GM23338 (cell line): ENCODE measurements around the gene COLQ. TPM values are rescaled to one million over a fixed set of nuclear protein-coding genes. Genes with fewer than 3 reads are reported as not detected.

ENCODE experiments used
- ATAC-seq: fragments of 200-7000 bp; cut with Tn5 transposase; 3 replicates; pipeline ENCODE4 v1.9.1; 2020
- DNase-seq: peaks from one replicate; pipeline ENCODE4 v3.0.0-alpha.2; 2015; ENCODE audit warnings: low spot score
- H2AFZ ChIP-seq: fragments of 200-600 bp; sonication (generic); 2 replicates; pipeline ENCODE4 v1.8.0; 2016; ENCODE audit warnings: antibody characterized with exemption, mild to moderate bottlenecking, moderate library complexity
- H3F3A ChIP-seq: fragments of 200-600 bp; sonication (generic); replicated peaks from 2 replicates; pipeline ENCODE4 v1.8.0; 2017; ENCODE audit warnings: antibody characterized with exemption, mixed run types, low read depth
- H3K27ac ChIP-seq: fragments of 200-600 bp; sonication (generic); 2 replicates; pipeline ENCODE4 v1.6.1; 2016; ENCODE audit warnings: low read depth
- H3K27me3 ChIP-seq: fragments of 200-600 bp; sonication (generic); 2 replicates; pipeline ENCODE4 v1.8.0; 2016; ENCODE audit warnings: mild to moderate bottlenecking, mixed run types, moderate library complexity; ENCODE audit not compliant: insufficient read depth
- H3K36me3 ChIP-seq: fragments of 200-600 bp; sonication (generic); 2 replicates; pipeline ENCODE4 v1.8.0; 2016; ENCODE audit warnings: mild to moderate bottlenecking; ENCODE audit not compliant: insufficient read depth
- H3K4me1 ChIP-seq: fragments of 200-600 bp; sonication (generic); 2 replicates; pipeline ENCODE4 v1.8.0; 2016; ENCODE audit warnings: mild to moderate bottlenecking, moderate library complexity; ENCODE audit not compliant: insufficient read depth
- H3K4me2 ChIP-seq: fragments of 200-600 bp; sonication (generic); 2 replicates; pipeline ENCODE4 v1.7.1; 2017; ENCODE audit warnings: mixed run types
- H3K4me3 ChIP-seq: fragments of 200-600 bp; sonication (generic); 2 replicates; pipeline ENCODE4 v1.6.1; 2016; ENCODE audit warnings: mixed run types
- H3K79me2 ChIP-seq: fragments of 200-600 bp; sonication (generic); replicated peaks from 2 replicates; pipeline ENCODE4 v1.8.0; 2017; ENCODE audit warnings: mild to moderate bottlenecking; ENCODE audit not compliant: insufficient read depth
- H3K9me2 ChIP-seq: fragments of 200-600 bp; sonication (generic); 2 replicates; pipeline ENCODE4 v1.8.0; 2017; ENCODE audit not compliant: insufficient read depth
- H4K20me1 ChIP-seq: fragments of 200-600 bp; sonication (generic); replicated peaks from 2 replicates; pipeline ENCODE4 v1.8.0; 2017; ENCODE audit warnings: mild to moderate bottlenecking; ENCODE audit not compliant: insufficient read depth
- H3K27ac Mint-ChIP-seq: 2 replicates; pipeline ENCODE4 v1.8.0; 2020; ENCODE audit warnings: inconsistent platforms, mild to moderate bottlenecking, moderate library complexity, mixed read lengths
- H3K27me3 Mint-ChIP-seq: 3 replicates; pipeline ENCODE4 v1.8.0; 2022; ENCODE audit warnings: low read depth, mild to moderate bottlenecking, moderate library complexity, mixed read lengths, inconsistent platforms; ENCODE audit not compliant: insufficient read depth, poor library complexity
- H3K36me3 Mint-ChIP-seq: 3 replicates; pipeline ENCODE4 v1.8.0; 2021; ENCODE audit warnings: low read depth, mild to moderate bottlenecking, inconsistent platforms, moderate library complexity, mixed read lengths
- H3K4me1 Mint-ChIP-seq: 3 replicates; pipeline ENCODE4 v1.8.0; 2020; ENCODE audit warnings: mild to moderate bottlenecking, inconsistent platforms, mixed read lengths
- H3K4me3 Mint-ChIP-seq: 3 replicates; pipeline ENCODE4 v1.8.0; 2021; ENCODE audit warnings: moderate library complexity, mild to moderate bottlenecking, inconsistent platforms, mixed read lengths
- H3K9me3 Mint-ChIP-seq: 3 replicates; pipeline ENCODE4 v1.8.0; 2020; ENCODE audit warnings: moderate library complexity, mild to moderate bottlenecking, inconsistent platforms, mixed read lengths
- CREB1 ChIP-seq: fragments of 250-450 bp; sonication (Bioruptor Pico); IDR thresholded peaks from 2 replicates; pipeline ENCODE4 v1.5.0; 2020; ENCODE audit warnings: low read depth, mild to moderate bottlenecking, moderate library complexity
- CTCF ChIP-seq, 2 experiments: fragments of 200-600 bp in 1 of 2; sonication (generic) in 1 of 2; conservative IDR thresholded peaks; 2 replicates each; pipeline versions ENCODE4 v1.5.1 to v1.6.1; 2016 to 2017; ENCODE audit warnings: antibody characterized with exemption in 2 of 2, low read depth in 2 of 2, mild to moderate bottlenecking in 2 of 2, moderate library complexity in 1 of 2
- EZH2phosphoT487 ChIP-seq: fragments of 200-600 bp; sonication (generic); IDR thresholded peaks from one replicate; pipeline ENCODE4 v1.8.1; 2018; ENCODE audit warnings: antibody characterized with exemption; ENCODE audit not compliant: unreplicated experiment
- JUNB ChIP-seq: IDR thresholded peaks from one replicate; pipeline ENCODE4 v1.6.1; 2016; ENCODE audit warnings: antibody characterized with exemption; ENCODE audit not compliant: unreplicated experiment
- NANOG ChIP-seq: IDR thresholded peaks from 2 replicates; pipeline ENCODE4 v1.6.1; 2016; ENCODE audit warnings: antibody characterized with exemption, borderline replicate concordance
- POLR2AphosphoS5 ChIP-seq: IDR thresholded peaks from 2 replicates; pipeline ENCODE4 v1.6.1; 2016; ENCODE audit warnings: antibody characterized with exemption, low read depth
- STAT1 ChIP-seq: IDR thresholded peaks from one replicate; pipeline ENCODE4 v1.6.1; 2016; ENCODE audit warnings: antibody characterized with exemption; ENCODE audit not compliant: unreplicated experiment
- ZNF114 ChIP-seq: fragments of 250-450 bp; sonication (Bioruptor Pico); IDR thresholded peaks from 2 replicates; pipeline ENCODE4 v1.5.0; 2020; ENCODE audit warnings: mild to moderate bottlenecking, moderate library complexity
- ZNF331 ChIP-seq: fragments of 250-450 bp; sonication (Bioruptor Pico); IDR thresholded peaks from 2 replicates; pipeline ENCODE4 v1.5.0; 2020; ENCODE audit warnings: low read depth, mild to moderate bottlenecking, moderate library complexity
- ZNF462 ChIP-seq: fragments of 250-450 bp; sonication (Bioruptor Pico); IDR thresholded peaks from 2 replicates; pipeline ENCODE4 v1.5.0; 2020; ENCODE audit warnings: mild to moderate bottlenecking, moderate library complexity
- polyA plus RNA-seq: library from polyadenylated mRNA; unstranded; fragments of >200 nt; fragmentation: Nextera tagmentation; extraction: Ambion mirVana; gene quantifications from 2 replicates; pipeline ENCODE4 v1.2.1, GENCODE V29; 2016
- total RNA-seq: library from RNA; depleted of rRNA; stranded (reverse); fragments of >200 nt; shearing (Covaris generic); gene quantifications from 2 replicates; pipeline ENCODE4 v1.2.3, GENCODE V29; 2014
- TF ChIP-seq, protein P1 (sequence below): IDR thresholded peaks from 2 replicates; pipeline ENCODE4 v1.6.1; 2016; ENCODE audit warnings: antibody characterized with exemption

COLQ gene
- total and polyA plus RNA-seq, 2 experiments from 2014 or later, result 0.78 to 2.0 TPM

DNA sequence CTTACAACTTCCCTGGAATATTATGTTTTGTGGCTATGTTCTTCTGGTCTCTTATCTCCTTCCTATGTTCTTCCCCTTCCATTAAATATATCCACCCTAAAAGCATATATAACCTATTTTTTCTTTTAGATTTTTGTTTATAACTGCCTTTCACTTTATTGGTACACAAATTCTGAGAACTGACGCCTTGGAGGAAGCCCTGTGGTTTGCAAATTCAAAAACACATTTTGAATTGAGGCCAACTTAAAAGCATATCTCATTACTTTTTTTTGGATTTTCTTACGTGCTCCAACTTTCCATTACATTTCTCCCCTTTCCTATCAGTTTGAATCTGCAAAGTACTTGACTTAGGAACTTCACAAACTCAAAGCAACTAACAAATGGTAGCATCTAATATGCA lies 15.3 kb upstream of the COLQ start (continued):
- TF ChIP-seq STAT1, result no peak
- no peak for TF ChIP-seq CTCF (conservative IDR thresholded peaks at IDR 0.05; ENCODE audit: low read depth in 2 of 2)
- TF ChIP-seq CREB1 (CRISPR knock-in tag), result no peak
- TF ChIP-seq, protein P1, sequence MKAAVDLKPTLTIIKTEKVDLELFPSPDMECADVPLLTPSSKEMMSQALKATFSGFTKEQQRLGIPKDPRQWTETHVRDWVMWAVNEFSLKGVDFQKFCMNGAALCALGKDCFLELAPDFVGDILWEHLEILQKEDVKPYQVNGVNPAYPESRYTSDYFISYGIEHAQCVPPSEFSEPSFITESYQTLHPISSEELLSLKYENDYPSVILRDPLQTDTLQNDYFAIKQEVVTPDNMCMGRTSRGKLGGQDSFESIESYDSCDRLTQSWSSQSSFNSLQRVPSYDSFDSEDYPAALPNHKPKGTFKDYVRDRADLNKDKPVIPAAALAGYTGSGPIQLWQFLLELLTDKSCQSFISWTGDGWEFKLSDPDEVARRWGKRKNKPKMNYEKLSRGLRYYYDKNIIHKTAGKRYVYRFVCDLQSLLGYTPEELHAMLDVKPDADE, result no peak
- TF ChIP-seq JUNB, result no peak
- TF ChIP-seq POLR2AphosphoS5, result no peak
- TF ChIP-seq NANOG, result no peak
- no peak for TF ChIP-seq ZNF331 (CRISPR knock-in tag)

GRCh38 chr3:15535732-15536131 lies 14.2 kb upstream of the COLQ start:
- no peaks in the 10 kb centered on the region for H3K9me2 ChIP-seq
- ATAC-seq (no peak), DNase-seq (no peak)
- H3K27ac ChIP-seq, result no peak overlapping the region
- no peaks in the 10 kb centered on the region; the same call in 1 of the 2 replicates for H4K20me1 ChIP-seq
- Mint-ChIP-seq H3K27ac (no peak overlapping the region), H3K27me3 (no peaks in the 10 kb centered on the region), H3K9me3 (no peaks in the 10 kb centered on the region), H3K4me3 (no peak overlapping the region), H3K36me3 (no peaks in the 10 kb centered on the region), H3K4me1 (no peaks in the 10 kb centered on the region)
- no peaks in the 10 kb centered on the region for H3F3A ChIP-seq
- no peaks in the 10 kb centered on the region for H3K4me1 ChIP-seq
- H3K4me3 ChIP-seq, result no peak overlapping the region
- H3K4me2 ChIP-seq, result no peak overlapping the region
- no peaks in the 10 kb centered on the region for H3K36me3 ChIP-seq
- H2AFZ ChIP-seq, result no peak overlapping the region
- no peaks in the 10 kb centered on the region for H3K79me2 ChIP-seq
- H3K27me3 ChIP-seq, result no peaks in the 10 kb centered on the region
- TF ChIP-seq ZNF462 (CRISPR knock-in tag), result no peak
- TF ChIP-seq EZH2phosphoT487, result no peak
- TF ChIP-seq STAT1, result no peak
- TF ChIP-seq CTCF (conservative IDR thresholded peaks at IDR 0.05; ENCODE audit: low read depth in 2 of 2), result no peak
- no peak for TF ChIP-seq ZNF114 (CRISPR knock-in tag)
- TF ChIP-seq CREB1 (CRISPR knock-in tag), result no peak
- TF ChIP-seq POLR2AphosphoS5, result no peak
- no peak for TF ChIP-seq NANOG
